GM21390 (cell line): Measurements from ENCODE around the gene SMYD3.
"Not testable (repeated sequence)": the region's sequence is repeated elsewhere in the genome, so short reads cannot be mapped to it uniquely, and the experiment has no call there.

Experiments
- ATAC-seq: cut with Tn5 transposase; IDR thresholded peaks from one replicate; pipeline ENCODE4 v1.9.1; 2021; ENCODE audit not compliant: unreplicated experiment

SMYD3 gene

DNA sequence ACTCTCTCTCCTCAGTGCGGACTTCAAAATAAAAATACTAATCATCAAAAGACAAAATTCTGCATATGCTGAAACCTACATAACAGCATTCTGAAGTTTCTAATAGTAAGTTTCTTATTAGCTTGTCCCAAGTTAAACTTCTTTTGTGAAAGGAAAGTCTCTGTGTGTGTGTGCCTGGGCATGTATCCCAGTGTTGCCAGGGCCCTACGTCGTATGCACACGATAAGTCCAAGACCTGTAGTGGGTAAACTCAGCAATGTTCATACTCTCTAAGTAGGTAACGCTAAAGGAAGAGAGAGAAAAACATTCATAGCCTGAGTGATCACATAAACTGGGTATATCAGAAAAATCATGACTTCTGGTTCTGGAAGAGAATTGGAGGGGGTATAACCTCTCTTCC, 465.7 kb downstream of the SMYD3 start:
- ATAC-seq: no peak

DNA sequence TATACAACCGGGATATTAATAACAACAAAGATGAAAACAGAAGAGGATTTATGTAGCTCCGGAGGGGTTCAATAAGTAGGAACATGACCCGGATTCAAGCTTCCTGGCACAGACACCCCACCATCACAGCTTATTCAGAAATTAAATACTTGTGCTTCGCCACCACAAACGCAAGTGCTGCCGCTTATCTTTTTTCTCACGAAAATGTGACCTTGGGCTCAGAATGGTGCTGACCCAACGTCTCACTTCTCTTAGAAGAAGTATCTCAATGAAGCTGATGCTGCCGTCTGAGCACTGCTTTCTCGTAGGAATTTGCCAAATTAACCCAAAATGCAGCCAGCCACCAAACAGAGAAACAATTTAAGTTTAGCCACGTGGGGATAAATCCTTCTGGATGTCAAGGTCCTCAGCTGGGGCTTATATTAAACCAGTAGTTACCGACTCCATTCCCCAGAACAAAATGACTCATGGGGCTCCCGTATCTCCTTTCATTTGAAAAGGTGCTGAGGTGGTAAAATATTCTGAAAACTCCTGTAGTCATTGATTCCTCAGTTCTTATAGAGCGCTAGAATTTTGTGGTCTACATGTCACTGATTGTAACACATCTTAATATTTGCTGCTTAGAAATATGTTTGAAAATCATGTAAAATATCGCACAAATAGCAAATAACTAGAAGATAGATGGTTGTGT, 466.7 kb downstream of the SMYD3 start:
- ATAC-seq: no peak

DNA sequence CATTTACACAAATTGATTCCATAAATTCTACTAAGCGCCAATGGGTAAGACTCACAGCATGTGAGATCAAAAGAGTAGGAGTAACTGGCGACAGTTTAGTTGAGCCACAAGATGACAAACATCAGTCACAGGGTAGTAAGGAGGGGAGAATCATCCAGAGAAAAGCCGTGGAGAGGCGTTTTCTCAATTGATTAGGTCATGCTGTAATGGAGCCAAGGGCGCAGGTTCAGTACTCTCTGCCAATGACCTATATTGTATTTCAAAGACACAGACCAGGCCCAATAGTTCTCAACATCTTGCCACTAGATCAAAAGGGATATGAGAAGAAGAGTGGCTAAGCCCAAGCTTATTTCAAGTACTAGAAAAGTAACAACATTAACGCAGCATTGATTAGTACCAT, 467.5 kb downstream of the SMYD3 start:
- ATAC-seq: no peak

DNA sequence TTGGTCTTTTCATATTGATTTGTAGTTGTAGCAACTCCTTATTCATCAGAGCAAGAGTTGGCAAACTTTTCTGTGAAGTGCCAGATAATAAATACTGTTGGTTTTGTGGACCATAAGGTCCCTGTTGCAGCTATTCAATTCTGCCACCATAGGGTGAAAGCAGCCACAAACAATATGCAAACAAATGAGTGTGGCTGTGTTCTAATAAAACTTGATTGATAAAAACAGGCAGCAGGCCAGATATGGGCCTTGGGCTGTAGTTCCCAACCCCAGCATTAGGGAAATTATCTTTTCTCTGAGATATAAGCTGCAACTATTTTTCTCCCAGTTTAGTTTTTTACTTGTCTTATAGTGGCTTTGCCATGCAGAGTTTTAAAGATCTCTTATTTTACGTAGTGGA, 469.2 kb downstream of the SMYD3 start:
- ATAC-seq: no peak

DNA sequence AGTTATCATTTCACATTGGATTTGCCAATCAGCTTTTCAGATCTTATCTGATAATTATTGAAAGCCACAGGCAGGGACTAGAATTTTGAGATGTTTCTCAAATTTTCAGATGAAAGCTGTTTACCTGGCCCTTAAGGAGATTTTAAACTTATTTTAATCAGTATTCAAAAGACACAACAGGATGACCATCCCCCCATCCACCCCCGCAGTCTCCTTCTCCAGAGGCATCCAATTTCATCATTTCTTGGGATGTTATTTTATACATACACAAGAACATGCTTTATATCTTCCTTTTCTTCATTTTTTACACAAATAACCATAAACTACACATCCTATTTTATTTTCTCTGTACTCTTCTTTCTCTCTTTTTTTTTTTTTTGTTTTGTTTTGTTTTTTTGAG, 470.9 kb downstream of the SMYD3 start:
- no peak for ATAC-seq

DNA sequence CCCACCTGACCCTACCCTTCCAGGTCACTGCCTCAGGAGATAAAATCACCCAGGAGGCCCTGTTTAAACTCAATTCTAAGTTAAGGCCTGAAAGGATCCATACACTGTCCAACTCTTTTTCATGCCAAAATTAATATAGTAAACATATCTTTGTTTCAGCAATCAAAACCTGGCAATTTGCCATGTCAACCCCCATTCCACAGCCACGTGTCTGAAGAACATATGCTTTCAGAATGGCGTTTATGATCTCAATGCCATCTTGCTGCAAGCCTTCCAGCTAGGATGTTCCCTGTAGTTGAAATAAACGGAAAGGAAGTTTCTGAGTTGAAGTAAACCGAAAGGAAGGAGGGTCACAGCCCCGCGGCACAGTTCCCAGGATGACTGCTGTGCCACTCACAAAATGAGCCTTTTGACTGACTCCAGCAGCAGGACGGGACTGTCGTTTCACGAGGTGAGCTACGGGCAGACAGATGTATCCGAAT, 472.0 kb downstream of the SMYD3 start:
- no peak for ATAC-seq

DNA sequence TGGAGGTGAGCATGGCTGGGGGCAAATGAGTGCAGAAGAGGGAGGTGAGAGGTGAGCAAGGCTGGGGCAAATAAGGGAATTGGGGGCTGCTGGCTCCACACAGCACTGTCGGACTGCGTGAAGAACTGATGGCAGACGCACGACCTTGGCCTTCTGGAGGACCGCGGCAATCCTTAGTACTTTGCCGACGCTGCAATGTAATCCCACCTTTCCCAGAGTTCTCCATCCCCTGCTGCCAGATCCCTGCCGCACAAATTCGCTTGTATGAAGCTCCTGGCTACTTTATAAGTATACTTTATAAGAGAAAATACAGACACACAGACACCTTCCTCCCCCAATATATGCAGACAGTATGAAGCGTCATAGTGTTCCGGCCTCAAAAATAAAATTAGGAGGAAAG, 472.4 kb downstream of the SMYD3 start:
- no peak for ATAC-seq

DNA sequence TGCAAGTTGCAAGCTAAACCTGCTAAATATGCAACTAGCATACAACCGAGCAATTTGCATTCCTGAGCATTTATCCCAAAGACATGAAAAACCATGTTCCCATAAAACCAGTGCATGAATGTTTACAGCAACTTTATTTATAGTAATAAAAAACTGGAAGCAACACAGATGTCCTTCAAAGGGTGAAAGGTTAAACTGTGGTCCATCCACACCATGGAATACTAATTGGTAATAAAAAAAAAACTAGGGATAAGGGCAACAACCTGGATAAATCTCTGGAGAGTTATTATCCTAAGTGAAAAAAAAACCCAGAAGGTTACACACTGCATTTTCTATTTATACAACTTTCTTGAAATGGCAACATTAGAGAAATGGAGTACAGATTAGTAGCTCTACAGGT, 474.1 kb downstream of the SMYD3 start:
- ATAC-seq: no peak

DNA sequence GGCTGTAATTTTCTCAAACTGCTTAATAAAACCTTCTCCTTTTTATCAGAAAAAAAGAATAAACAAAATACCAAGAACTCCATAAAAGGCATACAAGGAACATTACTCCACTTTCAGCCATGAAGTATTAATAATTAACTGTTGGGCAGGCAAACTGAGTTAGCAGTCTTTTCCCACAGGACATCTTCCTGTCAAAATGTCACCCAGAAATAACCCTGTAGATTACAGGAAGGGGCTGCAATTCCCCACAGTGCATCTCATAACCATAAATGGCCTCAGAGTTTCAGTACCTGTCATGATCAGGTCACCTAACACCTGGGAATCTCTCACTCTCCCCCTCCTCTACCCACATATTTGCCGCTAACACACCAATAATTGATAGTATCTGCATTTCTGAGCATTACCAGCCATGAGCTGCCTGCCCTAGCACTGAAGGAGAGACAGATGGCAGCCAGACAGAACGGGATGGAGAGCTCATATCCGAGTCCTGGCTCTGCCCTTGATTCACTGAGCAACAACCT, 475.0 kb downstream of the SMYD3 start:
- no peak for ATAC-seq

DNA sequence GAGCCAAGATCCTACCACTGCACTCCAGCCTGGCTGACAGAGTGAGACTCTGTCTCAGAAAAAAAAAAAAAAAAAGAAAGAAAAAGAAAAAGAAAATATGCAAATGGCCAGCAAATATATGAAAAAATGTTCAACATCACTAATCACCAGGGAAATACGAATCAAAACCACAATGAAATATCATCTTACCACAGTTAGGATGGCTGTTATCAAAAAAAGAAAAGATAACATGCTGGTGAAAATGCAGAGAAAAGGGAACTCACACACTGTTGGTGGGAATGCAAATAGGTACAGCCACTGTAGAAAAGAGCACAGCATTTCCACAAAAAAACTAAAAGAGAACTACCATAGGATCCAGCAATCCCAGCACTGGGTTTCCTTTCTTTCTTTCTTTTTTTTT, 477.5 kb downstream of the SMYD3 start:
- no peak for ATAC-seq

DNA sequence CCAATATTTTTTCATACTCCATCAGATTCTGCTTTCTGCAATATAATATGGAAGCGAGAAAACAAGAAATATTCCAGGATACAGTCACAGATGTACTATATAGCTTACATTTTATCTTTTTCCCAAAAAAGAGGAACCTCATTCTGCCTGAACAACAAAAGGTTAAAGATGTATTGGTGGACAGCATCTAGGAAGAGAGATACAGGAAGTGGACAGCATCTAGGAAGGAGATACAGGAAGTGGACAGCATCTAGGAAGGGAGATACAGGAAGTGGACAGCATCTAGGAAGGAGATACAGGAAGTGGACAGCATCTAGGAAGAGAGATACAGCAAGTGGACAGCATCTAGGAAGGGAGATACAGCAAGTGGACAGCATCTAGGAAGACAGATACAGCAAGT, 483.0 kb downstream of the SMYD3 start:
- not testable (repeated sequence) for ATAC-seq

DNA sequence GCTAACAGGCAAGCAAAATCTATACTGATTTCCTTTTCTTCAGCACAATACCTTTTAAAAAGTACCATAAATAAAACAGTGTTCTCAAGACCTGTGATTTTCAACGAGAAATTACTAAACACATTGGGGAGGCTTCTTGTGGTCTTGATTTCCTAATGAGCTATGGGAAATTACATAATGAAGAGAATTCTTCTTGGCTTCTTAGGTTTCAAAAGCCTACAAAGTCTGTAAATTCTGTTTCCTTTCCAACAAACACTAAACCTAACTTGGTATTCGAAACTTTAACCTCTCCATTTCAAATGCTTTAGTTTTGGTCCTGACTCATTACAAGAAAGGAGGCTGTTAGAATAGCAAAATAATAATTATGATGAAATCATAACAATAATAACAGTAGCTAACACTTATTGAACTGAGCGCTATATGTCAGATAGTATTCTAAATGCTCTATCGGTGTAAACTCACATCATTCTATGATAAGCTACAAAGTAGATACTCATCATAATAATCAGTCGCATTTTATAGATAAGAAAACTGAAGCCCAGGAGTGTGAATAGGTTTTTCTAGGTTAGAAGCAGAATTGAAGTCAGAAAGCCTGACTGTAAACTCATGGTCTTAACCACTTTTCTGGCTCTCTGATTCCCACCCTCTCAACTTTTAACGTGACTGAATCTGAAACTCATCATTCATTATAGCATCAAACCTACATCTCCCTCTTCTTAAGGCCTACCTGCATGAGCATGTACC, 486.7 kb downstream of the SMYD3 start:
- peak; percentile 51 for ATAC-seq

DNA sequence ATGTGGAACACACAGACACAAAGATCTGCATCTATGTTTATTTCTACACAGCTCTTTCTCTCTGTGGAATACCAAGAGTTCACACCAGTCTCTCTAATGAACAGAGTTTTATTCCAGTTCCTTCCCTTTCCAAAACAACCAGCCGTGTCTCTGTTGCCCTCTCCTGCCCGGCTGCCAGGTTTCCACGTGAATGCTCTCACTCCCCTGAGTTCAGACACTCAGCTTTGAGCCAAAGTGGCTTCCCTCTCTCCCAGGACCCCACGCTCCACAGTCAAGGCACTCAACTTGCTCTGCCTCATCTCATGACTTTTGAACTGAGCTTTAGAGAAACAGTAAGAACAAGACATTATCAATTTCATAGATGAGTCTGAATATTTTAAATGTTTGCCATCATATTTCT, 488.9 kb downstream of the SMYD3 start:
- ATAC-seq: no peak

DNA sequence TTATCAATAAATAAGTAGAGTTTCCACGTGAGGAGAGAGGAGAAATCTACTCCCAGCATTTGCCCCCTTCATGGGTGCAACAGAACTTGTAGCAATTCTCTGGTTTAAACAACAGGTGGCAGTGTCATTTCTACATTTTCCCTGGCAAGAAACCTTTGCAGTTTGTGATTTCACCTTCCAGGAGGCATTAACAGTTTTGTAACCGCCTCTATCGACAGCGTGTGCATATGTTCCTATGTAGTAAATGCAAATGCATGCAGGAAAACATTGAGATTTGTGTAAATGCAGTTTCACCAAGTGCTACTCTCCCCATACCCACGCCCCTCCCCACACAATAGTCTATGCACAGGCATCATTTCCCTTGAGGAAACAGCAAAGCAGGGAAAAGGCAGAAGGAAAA, 494.7 kb downstream of the SMYD3 start:
- ATAC-seq: peak; percentile 51

DNA sequence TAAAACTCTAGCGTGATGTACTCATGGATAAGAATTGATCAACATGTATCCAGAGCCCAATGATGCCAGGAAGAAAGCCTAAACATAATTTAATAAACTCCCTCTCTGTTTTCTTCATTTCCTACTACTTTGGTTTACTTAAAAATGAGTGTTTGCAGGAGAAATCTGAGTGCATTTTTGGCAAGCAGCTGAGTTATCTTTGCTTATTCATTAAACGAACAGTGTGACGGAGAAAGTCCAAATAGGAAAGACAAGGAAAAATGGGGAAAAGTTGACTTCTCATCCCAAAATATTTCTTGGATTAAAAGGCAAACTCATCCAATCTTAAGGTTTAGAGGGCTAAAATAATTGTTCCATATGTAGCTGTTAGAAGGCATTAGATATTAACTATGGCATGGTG, 496.7 kb downstream of the SMYD3 start:
- ATAC-seq: no peak

DNA sequence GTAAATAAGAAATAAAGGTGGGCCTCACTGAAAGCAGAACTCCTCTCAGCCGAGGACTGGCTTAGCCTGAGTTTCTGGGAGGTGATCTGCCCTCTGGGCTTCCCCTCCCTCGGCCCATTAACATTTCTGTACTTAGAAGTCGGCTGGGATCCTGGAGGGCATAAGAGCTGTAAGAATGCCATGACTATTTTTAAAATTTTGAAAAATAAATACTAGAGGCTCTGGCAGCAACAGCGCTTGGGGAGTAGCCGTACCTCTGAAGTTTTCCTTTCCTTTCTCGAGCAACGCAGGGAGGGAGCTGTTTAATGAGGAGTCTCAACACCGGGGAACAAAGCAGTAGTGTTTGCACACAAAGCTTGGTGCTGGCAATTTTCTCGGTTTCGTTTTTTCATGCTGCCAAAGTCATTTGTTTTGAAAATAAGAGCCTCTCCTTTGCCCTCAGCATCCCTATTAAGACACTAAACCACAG, 498.7 kb downstream of the SMYD3 start:
- no peak for ATAC-seq

DNA sequence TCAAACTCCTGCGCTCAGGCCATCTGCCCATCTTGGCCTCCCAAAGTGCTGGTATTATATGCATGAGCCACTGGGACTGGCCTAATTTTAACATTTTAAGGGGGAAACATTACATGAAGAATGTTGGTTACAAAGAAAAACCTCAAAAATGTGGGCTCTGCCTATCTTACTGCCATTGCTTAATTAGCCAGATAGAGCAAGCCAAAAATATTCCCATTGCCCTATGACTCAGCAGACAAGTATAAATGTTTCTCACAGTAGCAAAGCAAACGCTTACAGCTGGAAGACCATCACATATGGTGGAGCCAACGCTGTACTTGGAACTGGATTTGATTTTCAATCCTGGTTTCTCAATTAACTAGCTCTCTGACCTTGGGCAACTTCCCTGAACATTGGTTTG, 502.0 kb downstream of the SMYD3 start:
- no peak for ATAC-seq

DNA sequence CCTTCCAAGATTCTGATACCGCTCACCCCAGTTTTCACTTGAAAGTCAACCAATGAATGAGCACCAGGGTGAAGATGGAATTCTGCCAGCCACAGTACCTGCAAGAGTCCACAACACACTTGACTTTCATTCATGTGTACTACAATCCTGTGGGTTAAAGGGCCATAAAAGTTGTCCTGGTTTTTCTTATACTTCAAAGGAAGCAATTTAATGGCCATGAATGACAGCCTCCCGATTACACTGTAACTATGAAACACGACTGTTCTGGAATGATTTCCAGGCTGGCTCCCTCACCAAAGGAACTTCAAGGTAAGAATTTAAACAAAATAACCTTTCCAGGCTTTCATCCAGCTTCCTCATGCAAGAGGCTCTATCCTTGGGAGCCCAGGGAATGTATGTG, 502.8 kb downstream of the SMYD3 start:
- ATAC-seq: no peak

DNA sequence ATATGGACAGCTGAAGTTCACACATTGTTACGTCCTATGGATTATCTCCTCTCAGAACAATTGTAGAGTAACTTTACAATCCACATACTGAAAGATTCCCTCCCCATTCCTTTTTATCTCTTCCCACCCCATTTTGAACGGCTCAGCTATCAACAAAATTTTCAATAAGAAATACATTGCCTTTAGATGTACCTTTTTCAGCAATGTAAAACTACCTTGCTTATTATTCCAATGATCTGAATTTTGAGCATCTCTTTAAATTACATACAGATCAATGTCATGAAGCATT, 503.7 kb downstream of the SMYD3 start:
- no peak for ATAC-seq

DNA sequence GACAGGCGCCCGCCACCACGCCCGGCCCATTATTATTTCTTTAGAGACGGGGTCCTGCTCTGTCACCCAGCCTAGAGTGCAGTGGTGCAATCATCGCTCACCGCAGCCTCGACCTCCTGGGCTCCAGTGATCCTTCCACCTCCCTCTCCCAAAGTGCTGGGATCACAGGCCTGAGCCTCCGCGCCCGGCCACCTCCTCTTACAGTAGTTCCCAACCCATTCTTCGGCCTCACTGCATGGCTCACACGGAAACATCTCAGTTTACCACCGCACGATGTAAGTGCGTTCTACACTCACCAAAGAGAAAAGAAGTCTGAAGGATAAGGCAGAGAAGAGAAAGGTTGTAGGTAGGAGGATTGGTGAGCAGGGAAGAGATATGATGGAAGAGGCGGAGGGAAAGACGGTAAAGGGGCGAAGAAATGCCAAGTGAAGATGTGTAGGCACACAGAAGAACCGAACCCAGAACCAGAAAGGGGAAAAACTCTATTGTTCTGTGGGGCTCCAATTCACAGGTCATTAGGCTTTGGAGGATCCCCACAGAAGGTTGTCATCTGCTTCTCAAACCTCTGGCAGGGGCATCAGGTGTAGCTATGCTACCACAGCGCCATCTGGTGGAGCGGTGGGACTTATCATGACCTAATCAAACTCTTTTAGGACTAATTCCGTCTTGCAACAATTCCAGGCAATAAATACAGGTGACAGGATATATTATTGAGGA, 504.2 kb downstream of the SMYD3 start:
- ATAC-seq: no peak

DNA sequence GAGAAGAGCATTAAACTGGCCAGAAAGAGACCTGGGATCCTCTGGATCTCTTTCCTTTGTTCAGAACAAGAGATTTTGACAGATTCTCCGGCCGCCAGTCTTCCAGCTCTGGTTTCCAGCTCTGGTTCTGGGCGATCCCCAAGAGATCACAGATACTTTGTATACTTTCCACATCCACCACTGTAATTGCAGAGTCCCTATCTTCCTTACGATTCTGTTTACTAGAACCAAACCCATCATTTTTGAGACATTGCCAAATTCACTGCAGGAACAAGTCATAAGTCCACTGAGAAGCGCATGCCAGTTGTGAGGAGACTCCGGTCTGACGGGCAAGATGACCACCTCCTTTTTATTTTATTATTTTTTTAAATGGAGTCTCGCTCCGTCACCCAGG, 505.2 kb downstream of the SMYD3 start:
- ATAC-seq: no peak
